OCI-LY3 (cell line): ENCODE data around the gene AFTPH.

Experiments
- H2AFZ ChIP-seq: fragments of 200-600, 300-600 bp; shearing (Covaris generic); 2 replicates; pipeline ENCODE4 v1.6.0; 2014; ENCODE audit warnings: antibody characterized with exemption, low read depth, low read length
- H3K27ac ChIP-seq: fragments of 200-600, 300-600 bp; sonication (generic); 2 replicates; pipeline ENCODE4 v1.5.1; 2014; ENCODE audit warnings: mild to moderate bottlenecking, low read length, moderate library complexity, mixed read lengths
- H3K27me3 ChIP-seq: fragments of 200-600, 300-600 bp; sonication (generic); 2 replicates; pipeline ENCODE4 v1.6.1; 2014; ENCODE audit warnings: low read depth, low read length, mixed read lengths
- H3K36me3 ChIP-seq: fragments of 200-600, 300-600 bp; sonication (generic); replicated peaks from 2 replicates; pipeline ENCODE3; 2014; ENCODE audit warnings: low read depth, low read length, mixed read lengths
- H3K4me1 ChIP-seq: fragments of 300-600, 200-600 bp; sonication (generic); 2 replicates; pipeline ENCODE4 v1.6.1; 2014; ENCODE audit warnings: low read length, mixed read lengths
- H3K4me2 ChIP-seq: fragments of 200-600, 300-600 bp; sonication (generic); 2 replicates; pipeline ENCODE4 v1.6.1; 2014; ENCODE audit warnings: low read length, mixed read lengths
- H3K4me3 ChIP-seq: fragments of 300-600, 200-600 bp; sonication (generic); 2 replicates; pipeline ENCODE4 v1.5.1; 2014; ENCODE audit warnings: antibody characterized with exemption, mild to moderate bottlenecking, low read length, moderate library complexity
- H3K79me2 ChIP-seq: fragments of 300-600, 200-600 bp; shearing (Covaris generic); 2 replicates; pipeline ENCODE4 v1.6.1; 2014; ENCODE audit warnings: mild to moderate bottlenecking, low read length, mixed read lengths
- H3K9ac ChIP-seq: fragments of 300-600, 200-600 bp; shearing (Covaris generic); 2 replicates; pipeline ENCODE4 v1.6.0; 2014; ENCODE audit warnings: mild to moderate bottlenecking, low read length, moderate library complexity
- H3K9me3 ChIP-seq: fragments of 200-600, 300-600 bp; shearing (Covaris generic); 2 replicates; pipeline ENCODE4 v1.6.1; 2014; ENCODE audit warnings: low read length, mixed read lengths; ENCODE audit not compliant: insufficient read depth
- H4K20me1 ChIP-seq: fragments of 200-600, 300-600 bp; sonication (generic); 2 replicates; pipeline ENCODE4 v1.6.1; 2016; ENCODE audit warnings: low read length, mixed read lengths; ENCODE audit not compliant: insufficient read depth
- EZH2phosphoT487 ChIP-seq: fragments of 200-600 bp; shearing (Covaris generic); IDR thresholded peaks from 2 replicates; pipeline ENCODE4 v1.6.1; 2018; ENCODE audit warnings: antibody characterized with exemption, mixed run types, low read depth
- TF ChIP-seq, protein P1 (sequence below): fragments of 200-600, 300-600 bp; sonication (generic); IDR thresholded peaks from 2 replicates; pipeline ENCODE4 v1.5.1; 2014; ENCODE audit warnings: antibody characterized with exemption, low read length, low read depth

AFTPH gene

GRCh38 chr2:64610316-64610855 lies 86.3 kb downstream of the AFTPH start:
- Histone ChIP-seq H3K27ac (no peak overlapping the region), H3K4me1 (peaks cover 39% of the 10 kb centered on the region), H3K4me3 (no peak overlapping the region), H4K20me1 (no peaks in the 10 kb centered on the region), H3K9me3 (no peaks in the 10 kb centered on the region), H2AFZ (no peak overlapping the region), H3K4me2 (no peak overlapping the region; the same call in 1 of the 2 replicates), H3K36me3 (no peaks in the 10 kb centered on the region), H3K27me3 (peaks cover 20% of the 10 kb centered on the region), H3K9ac (no peak overlapping the region), H3K79me2 (no peaks in the 10 kb centered on the region)
- TF ChIP-seq, protein P1, sequence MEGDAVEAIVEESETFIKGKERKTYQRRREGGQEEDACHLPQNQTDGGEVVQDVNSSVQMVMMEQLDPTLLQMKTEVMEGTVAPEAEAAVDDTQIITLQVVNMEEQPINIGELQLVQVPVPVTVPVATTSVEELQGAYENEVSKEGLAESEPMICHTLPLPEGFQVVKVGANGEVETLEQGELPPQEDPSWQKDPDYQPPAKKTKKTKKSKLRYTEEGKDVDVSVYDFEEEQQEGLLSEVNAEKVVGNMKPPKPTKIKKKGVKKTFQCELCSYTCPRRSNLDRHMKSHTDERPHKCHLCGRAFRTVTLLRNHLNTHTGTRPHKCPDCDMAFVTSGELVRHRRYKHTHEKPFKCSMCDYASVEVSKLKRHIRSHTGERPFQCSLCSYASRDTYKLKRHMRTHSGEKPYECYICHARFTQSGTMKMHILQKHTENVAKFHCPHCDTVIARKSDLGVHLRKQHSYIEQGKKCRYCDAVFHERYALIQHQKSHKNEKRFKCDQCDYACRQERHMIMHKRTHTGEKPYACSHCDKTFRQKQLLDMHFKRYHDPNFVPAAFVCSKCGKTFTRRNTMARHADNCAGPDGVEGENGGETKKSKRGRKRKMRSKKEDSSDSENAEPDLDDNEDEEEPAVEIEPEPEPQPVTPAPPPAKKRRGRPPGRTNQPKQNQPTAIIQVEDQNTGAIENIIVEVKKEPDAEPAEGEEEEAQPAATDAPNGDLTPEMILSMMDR: no peak
- no peak for TF ChIP-seq EZH2phosphoT487

GRCh38 chr2:64612575-64613195 lies 88.6 kb downstream of the AFTPH start:
- H3K36me3 ChIP-seq: no peaks in the 10 kb centered on the region

GRCh38 chr2:64613276-64613675 lies 89.1 kb downstream of the AFTPH start:
- Histone ChIP-seq H3K4me3 (no peak overlapping the region), H3K4me1 (peaks cover 16% of the 10 kb centered on the region), H3K9me3 (no peaks in the 10 kb centered on the region), H3K79me2 (no peaks in the 10 kb centered on the region), H3K27me3 (peaks cover 20% of the 10 kb centered on the region), H3K4me2 (no peak overlapping the region), H2AFZ (no peak overlapping the region), H3K9ac (no peak overlapping the region), H4K20me1 (no peaks in the 10 kb centered on the region), H3K36me3 (no peaks in the 10 kb centered on the region), H3K27ac (no peak overlapping the region)
- no peak for TF ChIP-seq EZH2phosphoT487
- TF ChIP-seq, protein P1: no peak

More at GRCh38 chr2:64612575-64613195, 88.6 kb downstream of the AFTPH start:
- Histone ChIP-seq H4K20me1 (no peaks in the 10 kb centered on the region), H3K4me1 (peaks cover 22% of the 10 kb centered on the region), H3K79me2 (no peaks in the 10 kb centered on the region), H3K9me3 (no peaks in the 10 kb centered on the region), H2AFZ (no peak overlapping the region), H3K9ac (no peak overlapping the region), H3K27ac (no peak overlapping the region), H3K27me3 (peaks cover 20% of the 10 kb centered on the region), H3K4me3 (no peak overlapping the region), H3K4me2 (no peak overlapping the region)
- no peak for TF ChIP-seq EZH2phosphoT487
- TF ChIP-seq, protein P1: no peak

GRCh38 chr2:64615192-64615763 lies 91.2 kb downstream of the AFTPH start:
- Histone ChIP-seq H3K27ac (no peak overlapping the region), H4K20me1 (no peaks in the 10 kb centered on the region), H3K9me3 (no peaks in the 10 kb centered on the region), H2AFZ (no peak overlapping the region), H3K79me2 (no peaks in the 10 kb centered on the region), H3K27me3 (peaks cover 20% of the 10 kb centered on the region), H3K4me3 (no peak overlapping the region), H3K36me3 (no peaks in the 10 kb centered on the region), H3K4me1 (peaks cover 11% of the 10 kb centered on the region), H3K4me2 (no peak overlapping the region), H3K9ac (no peak overlapping the region)
- TF ChIP-seq, protein P1: no peak
- TF ChIP-seq EZH2phosphoT487: no peak
